Activated T-cell treated with anti-CD3 and anti-CD28 coated beads, Interleukin-2, amount 50 U/mL, for 72 hours (primary cell): ENCODE data around the gene PKD1. TPM values are rescaled to one million over a fixed set of nuclear protein-coding genes. Genes with fewer than 3 reads are reported as not detected.
A peak's percentile ranks its signal among the peaks of the same experiment; 100 is the strongest.

ENCODE experiments used
- ATAC-seq, 2 donors: fragments of 150-1000 bp; cut with Tn5 transposase; replicated peaks in 1 of 2; 2 replicates each; pipeline ENCODE4 v1.10.0; 2021; ENCODE audit warnings: moderate library complexity in 2 of 2, mild to moderate bottlenecking in 1 of 2
- DNase-seq, 2 donors: peaks; one replicate each; pipeline ENCODE4 v3.0.0; 2021 to 2022; ENCODE audit warnings: mixed read lengths in 1 of 2
- H3K27ac Mint-ChIP-seq: one replicate; pipeline ENCODE4 v1.8.0; 2022; ENCODE audit warnings: mild to moderate bottlenecking, moderate library complexity, mixed read lengths
- H3K27me3 Mint-ChIP-seq: one replicate; pipeline ENCODE4 v1.8.0; 2022; ENCODE audit warnings: low read depth, mixed read lengths
- H3K36me3 Mint-ChIP-seq, 2 donors: one replicate each; pipeline ENCODE4 v1.8.0; 2022; ENCODE audit warnings: mixed read lengths in 2 of 2, mild to moderate bottlenecking in 1 of 2; ENCODE audit not compliant: insufficient read depth in 2 of 2
- H3K4me1 Mint-ChIP-seq: one replicate; pipeline ENCODE4 v1.8.0; 2022; ENCODE audit warnings: low read depth, mixed read lengths
- H3K4me3 Mint-ChIP-seq, 2 donors: one replicate each; pipeline ENCODE4 v1.8.0; 2022; ENCODE audit warnings: mild to moderate bottlenecking in 2 of 2, mixed read lengths in 2 of 2, moderate library complexity in 2 of 2
- H3K9me3 Mint-ChIP-seq, 2 donors: one replicate each; pipeline ENCODE4 v1.8.0; 2022; ENCODE audit warnings: mixed read lengths in 2 of 2
- total RNA-seq, 2 donors: library from RNA; stranded (reverse); gene quantifications; one replicate each; pipeline ENCODE4 v1.2.3, GENCODE V29; 2022

Gene PKD1
- total RNA-seq, 2 donors from 2014 or later = 90.2 to 95.7 TPM

GRCh38 chr16:2048116-2048543 lies 87.6 kb downstream of the PKD1 start:
- ATAC-seq (no peak), DNase-seq (no peak)
- peaks cover 0 to 1% of the 10 kb centered on the region in 2 donors for H3K36me3 Mint-ChIP-seq
- H3K27ac Mint-ChIP-seq = peak overlapping the region; percentile 51
- H3K9me3 Mint-ChIP-seq = no peaks in the 10 kb centered on the region
- H3K4me3 Mint-ChIP-seq = peak overlapping the region; percentile 91 to 92
- no peaks in the 10 kb centered on the region for H3K27me3 Mint-ChIP-seq
- H3K4me1 Mint-ChIP-seq = peaks cover 18% of the 10 kb centered on the region

- ATAC-seq (peak; percentile 99), DNase-seq (peak; percentile 97)
- Mint-ChIP-seq H3K36me3 (peaks cover 0 to 1% of the 10 kb centered on the region in 2 donors), H3K4me1 (peaks cover 18% of the 10 kb centered on the region), H3K27me3 (no peaks in the 10 kb centered on the region), H3K27ac (peak within 1 kb of the TSS; percentile 51), H3K4me3 (peak within 1 kb of the TSS; percentile 91 to 92), H3K9me3 (no peaks in the 10 kb centered on the region)
Observed at GRCh38 chr16:2047330-2048115, 88.2 kb downstream of the PKD1 start, which contains the start of the genes NTHL1 and TSC2. Gene NTHL1, minus strand, starts transcription at chr16:2047834. Its CDS starts 11 bp downstream, at chr16:2047823. Gene TSC2, plus strand, starts transcription at chr16:2047985. Its CDS starts 631 bp downstream, at chr16:2048616.

- H3K36me3 Mint-ChIP-seq = peaks cover 0 to 1% of the 10 kb centered on the region in 2 donors
- H3K27ac Mint-ChIP-seq = no peak overlapping the region
- peak overlapping the region; percentile 91 to 92 for H3K4me3 Mint-ChIP-seq
- peaks cover 18% of the 10 kb centered on the region for H3K4me1 Mint-ChIP-seq
- H3K9me3 Mint-ChIP-seq = no peaks in the 10 kb centered on the region
- no peaks in the 10 kb centered on the region for H3K27me3 Mint-ChIP-seq
- ATAC-seq (no peak), DNase-seq (no peak)
Observed at GRCh38 chr16:2046893-2047329, 88.8 kb downstream of the PKD1 start.

GRCh38 chr16:2045965-2046892 lies 89.5 kb downstream of the PKD1 start:
- H3K27me3 Mint-ChIP-seq = no peaks in the 10 kb centered on the region

GRCh38 chr16:2044541-2044940 lies 91.2 kb downstream of the PKD1 start:
- H3K9me3 Mint-ChIP-seq = no peaks in the 10 kb centered on the region
- no peak for ATAC-seq
- no peaks in the 10 kb centered on the region for H3K27me3 Mint-ChIP-seq
- no peak overlapping the region for H3K4me3 Mint-ChIP-seq
- peaks cover 18% of the 10 kb centered on the region for H3K4me1 Mint-ChIP-seq
- DNase-seq = no peak
- no peaks in the 10 kb centered on the region for H3K36me3 Mint-ChIP-seq
- no peak overlapping the region for H3K27ac Mint-ChIP-seq

More at GRCh38 chr16:2045965-2046892, 89.5 kb downstream of the PKD1 start:
- no peak for DNase-seq
- ATAC-seq = no peak
- Mint-ChIP-seq H3K4me1 (peaks cover 18% of the 10 kb centered on the region), H3K4me3 (peak overlapping the region; percentile 91 to 92), H3K9me3 (no peaks in the 10 kb centered on the region), H3K27ac (no peak overlapping the region), H3K36me3 (peaks cover 0 to under 1% of the 10 kb centered on the region in 2 donors)

- H3K4me3 Mint-ChIP-seq = no peak overlapping the region
- no peak for DNase-seq
- no peaks in the 10 kb centered on the region for H3K27me3 Mint-ChIP-seq
- ATAC-seq = no peak
- H3K36me3 Mint-ChIP-seq = no peaks in the 10 kb centered on the region
- H3K4me1 Mint-ChIP-seq = peaks cover 14% of the 10 kb centered on the region
- no peaks in the 10 kb centered on the region for H3K9me3 Mint-ChIP-seq
- H3K27ac Mint-ChIP-seq = no peak overlapping the region
Observed at GRCh38 chr16:2043667-2044451, 91.8 kb downstream of the PKD1 start.

- Mint-ChIP-seq H3K9me3 (no peaks in the 10 kb centered on the region), H3K27ac (no peak overlapping the region), H3K36me3 (no peaks in the 10 kb centered on the region), H3K4me3 (no peak overlapping the region), H3K4me1 (peaks cover 7% of the 10 kb centered on the region), H3K27me3 (no peaks in the 10 kb centered on the region)
- ATAC-seq (no peak), DNase-seq (no peak)
Observed at GRCh38 chr16:2042986-2043666, 92.6 kb downstream of the PKD1 start.

- Mint-ChIP-seq H3K4me1 (peaks cover 7% of the 10 kb centered on the region), H3K27ac (no peak overlapping the region)
- ATAC-seq = no peak
Observed at GRCh38 chr16:2042171-2042985, 93.3 kb downstream of the PKD1 start.

GRCh38 chr16:2040787-2041522 lies 94.7 kb downstream of the PKD1 start:
- ATAC-seq (no peak), DNase-seq (no peak)
- Mint-ChIP-seq H3K36me3 (no peaks in the 10 kb centered on the region), H3K4me1 (no peaks in the 10 kb centered on the region), H3K27me3 (no peaks in the 10 kb centered on the region), H3K4me3 (no peak overlapping the region), H3K9me3 (no peaks in the 10 kb centered on the region), H3K27ac (no peak overlapping the region)

More at GRCh38 chr16:2042171-2042985, 93.3 kb downstream of the PKD1 start:
- H3K4me3 Mint-ChIP-seq = no peak overlapping the region
- no peaks in the 10 kb centered on the region for H3K36me3 Mint-ChIP-seq
- DNase-seq = no peak
- H3K9me3 Mint-ChIP-seq = no peaks in the 10 kb centered on the region
- no peaks in the 10 kb centered on the region for H3K27me3 Mint-ChIP-seq

GRCh38 chr16:2040041-2040786 lies 95.5 kb downstream of the PKD1 start:
- no peak overlapping the region for H3K27ac Mint-ChIP-seq

More at GRCh38 chr16:2040041-2040786, 95.5 kb downstream of the PKD1 start:
- Mint-ChIP-seq H3K36me3 (no peaks in the 10 kb centered on the region), H3K9me3 (no peaks in the 10 kb centered on the region), H3K4me1 (no peaks in the 10 kb centered on the region), H3K4me3 (no peak overlapping the region), H3K27me3 (no peaks in the 10 kb centered on the region)
- no peak for ATAC-seq
- no peak for DNase-seq
